Esophagus mucosa (tissue), 1 donor: ENCODE data around the gene ADCY4. TPM values are rescaled to one million over a fixed set of nuclear protein-coding genes. Genes with fewer than 3 reads are reported as not detected.

Experiments used
- ATAC-seq: fragments of 200-7000 bp; cut with Tn5 transposase; one replicate; pipeline ENCODE4 v1.9.1; 2020
- total RNA-seq: library from RNA; stranded (reverse); gene quantifications from one replicate; pipeline ENCODE4 v1.2.4, GENCODE V29; 2023
- donor health status: DM: yes; HTN: yes; CAD: no.

Gene ADCY4
- total RNA-seq, 1 donor from 2014 or later: 4.5 TPM

GRCh38 chr14:24296341-24297157 lies 38.3 kb downstream of the ADCY4 start:
- ATAC-seq: peak; percentile 58

GRCh38 chr14:24293525-24293924 lies 41.3 kb downstream of the ADCY4 start:
- no peak for ATAC-seq

GRCh38 chr14:24292118-24292807 lies 42.6 kb downstream of the ADCY4 start:
- no peak for ATAC-seq

- ATAC-seq: no peak
These were observed 43.3 kb downstream of the ADCY4 start for GRCh38 chr14:24291446-24292117.

GRCh38 chr14:24290746-24291145 lies 44.1 kb downstream of the ADCY4 start:
- no peak for ATAC-seq

GRCh38 chr14:24289649-24290280 lies 45.1 kb downstream of the ADCY4 start:
- ATAC-seq: no peak

GRCh38 chr14:24286996-24287395 lies 47.9 kb downstream of the ADCY4 start:
- no peak for ATAC-seq

GRCh38 chr14:24285351-24285750 lies 49.5 kb downstream of the ADCY4 start:
- no peak for ATAC-seq

- no peak for ATAC-seq
These were observed 50.3 kb downstream of the ADCY4 start for GRCh38 chr14:24284501-24285035.

- no peak for ATAC-seq
These were observed 50.9 kb downstream of the ADCY4 start for GRCh38 chr14:24283796-24284460.

GRCh38 chr14:24282736-24283135 lies 52.1 kb downstream of the ADCY4 start:
- no peak for ATAC-seq

- ATAC-seq: no peak
These were observed 53.2 kb downstream of the ADCY4 start for GRCh38 chr14:24281636-24282035.

GRCh38 chr14:24280797-24281460 lies 53.9 kb downstream of the ADCY4 start:
- peak; percentile 60 for ATAC-seq

GRCh38 chr14:24279301-24280186 lies 55.3 kb downstream of the ADCY4 start:
- ATAC-seq: peak; percentile 87

- ATAC-seq: no peak
These were observed 56.4 kb downstream of the ADCY4 start for GRCh38 chr14:24278424-24278823.

- ATAC-seq: no peak
These were observed 57.1 kb downstream of the ADCY4 start for GRCh38 chr14:24277606-24278321.

- no peak for ATAC-seq
These were observed 57.8 kb downstream of the ADCY4 start for GRCh38 chr14:24277071-24277470.

- ATAC-seq: peak; percentile 73
These were observed 60.7 kb downstream of the ADCY4 start for GRCh38 chr14:24274101-24274543.

GRCh38 chr14:24273422-24273998 lies 61.4 kb downstream of the ADCY4 start:
- peak; percentile 26 for ATAC-seq
